CD4-positive, alpha-beta T cell treated with Interleukin-10 for 1 hour (primary cell): ENCODE results near the gene PI4K2A.
"Not testable (repeated sequence)": the region's sequence is repeated elsewhere in the genome, so short reads cannot be mapped to it uniquely, and the experiment has no call there.

ENCODE experiments used
- DNase-seq: peaks from one replicate; pipeline ENCODE4 v3.0.0-alpha.2; 2020

PI4K2A gene

GRCh38 chr10:97675222-97675621 lies 34.8 kb downstream of the PI4K2A start:
- no peak for DNase-seq

GRCh38 chr10:97676770-97677581 lies 36.5 kb downstream of the PI4K2A start:
- DNase-seq: peak; percentile 63

- DNase-seq: no peak
Observed at GRCh38 chr10:97679594-97679993, 39.1 kb downstream of the PI4K2A start.

GRCh38 chr10:97682042-97682441 lies 41.6 kb downstream of the PI4K2A start:
- DNase-seq: no peak

GRCh38 chr10:97683556-97684367 lies 43.3 kb downstream of the PI4K2A start:
- DNase-seq: no peak

GRCh38 chr10:97684368-97684713 lies 43.9 kb downstream of the PI4K2A start:
- not testable (repeated sequence) for DNase-seq

GRCh38 chr10:97684866-97685394 lies 44.5 kb downstream of the PI4K2A start:
- DNase-seq: no peak

GRCh38 chr10:97685395-97685958 lies 45.0 kb downstream of the PI4K2A start:
- no peak for DNase-seq

GRCh38 chr10:97686301-97686961 lies 46.0 kb downstream of the PI4K2A start:
- DNase-seq: peak; percentile 36

GRCh38 chr10:97686962-97687784 lies 46.7 kb downstream of the PI4K2A start, which contains the start of gene AVPI1:
TSS of gene AVPI1 (minus strand) at chr10:97687241. CDS start at chr10:97679905, 7,336 bp downstream.
- peak; percentile 96 for DNase-seq

GRCh38 chr10:97687785-97688781 lies 47.6 kb downstream of the PI4K2A start:
- no peak for DNase-seq

GRCh38 chr10:97689559-97690020 lies 49.1 kb downstream of the PI4K2A start:
- DNase-seq: no peak

GRCh38 chr10:97690133-97690532 lies 49.7 kb downstream of the PI4K2A start:
- no peak for DNase-seq

- DNase-seq: not testable (repeated sequence)
Observed at GRCh38 chr10:97698072-97698655, 57.7 kb downstream of the PI4K2A start.

GRCh38 chr10:97701438-97702069 lies 61.1 kb downstream of the PI4K2A start:
- DNase-seq: peak; percentile 72

- DNase-seq: no peak
Observed at GRCh38 chr10:97703398-97704067, 63.1 kb downstream of the PI4K2A start.

GRCh38 chr10:97704341-97704740 lies 63.9 kb downstream of the PI4K2A start:
- no peak for DNase-seq

- no peak for DNase-seq
Observed at GRCh38 chr10:97705006-97705670, 64.7 kb downstream of the PI4K2A start.
